Posterior cingulate gyrus (tissue), 11 donors: ENCODE data around the gene ZNF367.

Experiments
- DNase-seq, 10 donors: peaks; one replicate each; pipeline versions ENCODE4 v3.0.0 to v3.0.0-alpha.2; 2020 to 2021; ENCODE audit warnings: mixed read lengths in 3 of 10
- intact Hi-C: fragments of 100-400 bp; cut with DNase I; formaldehyde crosslinking; loops from one replicate; pipeline ENCODE4 v1.15.1; 2023

Gene ZNF367

DNA sequence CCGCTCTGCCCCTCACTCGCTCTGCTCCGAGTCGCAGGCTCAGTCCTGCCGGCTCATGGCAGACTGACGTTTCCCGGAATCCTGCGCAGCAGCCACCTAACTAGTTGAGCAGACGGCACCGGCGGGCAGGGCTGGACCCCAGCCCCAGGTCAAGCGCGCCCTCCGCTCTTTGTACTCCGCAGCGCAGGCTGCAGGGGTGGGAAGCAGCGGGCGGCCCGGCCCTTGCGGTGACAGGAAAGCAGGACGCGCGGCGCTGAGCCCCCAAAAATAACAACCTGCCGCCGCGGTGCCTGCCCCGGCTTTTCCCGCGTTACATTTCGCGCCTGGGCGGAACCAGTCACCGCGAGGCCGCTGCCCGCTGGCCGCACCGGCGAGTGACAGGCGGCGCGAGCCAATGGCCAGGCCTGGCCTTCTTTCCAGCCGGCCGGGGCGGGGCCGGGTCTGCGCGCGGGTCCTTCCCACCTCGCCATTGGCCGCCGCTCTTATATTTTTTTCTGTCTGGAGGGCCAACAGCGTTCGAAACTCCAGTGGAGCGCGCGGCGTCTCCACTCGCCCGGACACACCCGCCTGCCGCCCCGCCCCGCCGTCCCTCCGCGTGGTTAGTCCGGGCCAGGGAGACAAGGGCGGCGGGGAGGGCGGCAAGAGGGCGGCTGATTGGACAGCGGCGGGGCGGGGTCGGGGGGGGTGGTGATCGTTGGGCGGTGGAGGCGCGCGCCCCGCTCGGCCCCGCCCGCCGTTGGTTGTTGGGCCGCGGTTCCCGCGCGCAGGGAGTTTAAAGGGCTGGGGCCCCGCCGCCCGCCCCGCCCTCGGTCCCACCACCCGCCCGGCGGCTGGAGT lies at the start of gene ZNF367:
Gene ZNF367, minus strand, starts transcription at position 288 of the 837 bp plus-strand sequence. CDS start 338 bp downstream, outside the sequence.
- DNase-seq, result peak; percentile 91 to 99 (median 96)
- intact Hi-C loops, result loop anchor here (2.0 to 5.0 kb wide), 3 partner anchors 32 to 76 kb away; partner anchors contain the start of genes HABP4 and SLC35D2

GRCh38 chr9:96467784-96468183 lies 49.6 kb upstream of the ZNF367 start:
- intact Hi-C loops, result no loop called here
- no peak for DNase-seq

DNA sequence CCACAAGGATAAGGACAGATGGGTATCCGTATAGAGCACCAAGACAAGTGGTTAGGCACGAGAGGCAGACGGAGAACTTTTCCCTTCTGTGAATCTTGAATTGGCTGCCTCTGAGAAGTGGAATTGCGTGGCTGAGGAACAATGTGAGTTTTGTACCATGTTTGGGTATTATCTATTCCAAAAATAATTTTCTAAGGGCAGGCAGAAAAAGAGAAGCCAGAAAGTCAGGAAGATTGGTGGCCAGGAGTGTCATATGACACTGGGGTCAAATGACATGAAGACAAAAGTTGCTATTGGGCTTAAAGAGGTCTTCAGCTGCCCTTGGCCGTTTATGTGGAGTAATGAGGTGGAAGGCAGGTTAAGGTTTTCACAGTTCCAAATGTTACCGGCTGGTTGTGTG lies 46.3 kb upstream of the ZNF367 start:
- intact Hi-C loops, result no loop called here

DNA sequence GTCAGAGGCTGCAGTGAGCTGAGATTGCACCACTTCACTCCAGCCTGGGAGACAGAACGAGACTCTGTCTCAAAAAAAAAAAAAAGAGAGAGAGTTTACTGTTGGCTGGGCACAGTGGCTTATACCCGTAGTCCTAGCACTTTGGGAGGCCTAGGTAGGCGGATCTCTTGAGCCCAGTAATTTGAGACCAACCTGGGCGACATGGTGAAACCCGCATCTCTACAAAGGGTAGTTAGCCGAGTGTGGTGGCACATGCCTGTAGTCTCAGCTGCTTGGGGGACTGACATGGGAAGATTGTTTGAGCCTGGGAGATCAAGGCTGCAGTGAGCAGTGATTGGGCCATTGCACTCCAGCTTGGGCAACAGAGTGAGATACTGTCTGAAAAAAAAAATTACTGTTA lies 44.4 kb upstream of the ZNF367 start:
- no peak for DNase-seq
- intact Hi-C loops, result no loop called here

More for the DNA sequence above, 46.3 kb upstream of the ZNF367 start:
- no peak for DNase-seq

DNA sequence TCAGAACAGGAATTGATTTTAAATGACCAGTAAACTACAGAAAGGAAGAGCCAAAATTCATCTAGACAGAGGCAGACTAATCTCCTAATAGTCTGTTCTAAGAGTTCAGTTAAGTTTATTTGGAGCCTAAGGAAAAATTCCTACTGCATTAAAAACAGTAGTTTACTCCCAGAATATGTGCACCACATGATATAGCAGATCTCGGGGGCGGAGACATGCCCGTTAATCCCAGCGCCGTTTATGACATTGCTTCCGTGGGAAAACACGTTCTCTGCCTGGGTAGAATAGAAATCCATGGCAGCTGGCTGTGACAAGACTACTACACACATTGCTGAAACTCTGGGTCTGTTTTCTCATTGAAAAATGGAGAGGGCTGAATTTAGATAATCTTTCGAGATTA lies 43.2 kb upstream of the ZNF367 start:
- DNase-seq, result no peak
- intact Hi-C loops, result no loop called here

DNA sequence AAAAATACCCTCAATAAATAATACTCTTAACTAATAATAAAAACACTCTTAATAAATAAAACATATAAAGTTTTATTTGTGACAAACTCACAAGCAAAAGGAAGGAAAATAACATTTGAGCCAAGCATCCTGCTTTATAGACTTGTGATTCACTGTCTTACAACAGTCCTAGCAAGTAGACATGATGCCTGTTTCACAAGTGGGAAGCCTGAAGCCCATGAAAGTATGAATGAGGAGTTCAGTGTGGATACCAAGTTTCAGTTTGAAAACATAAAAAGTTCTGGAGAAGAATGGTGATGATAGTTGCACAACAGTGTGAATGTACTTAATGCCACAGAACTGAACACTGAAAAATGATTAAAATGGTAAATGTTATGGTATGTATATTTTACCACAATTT lies 42.7 kb upstream of the ZNF367 start:
- intact Hi-C loops, result no loop called here
- DNase-seq, result no peak

GRCh38 chr9:96460470-96460869 lies 42.3 kb upstream of the ZNF367 start:
- intact Hi-C loops, result no loop called here
- DNase-seq, result no peak

GRCh38 chr9:96459268-96460007 lies 41.3 kb upstream of the ZNF367 start:
- peak in 1 of 10 donors; percentile 46 for DNase-seq
- intact Hi-C loops, result no loop called here

DNA sequence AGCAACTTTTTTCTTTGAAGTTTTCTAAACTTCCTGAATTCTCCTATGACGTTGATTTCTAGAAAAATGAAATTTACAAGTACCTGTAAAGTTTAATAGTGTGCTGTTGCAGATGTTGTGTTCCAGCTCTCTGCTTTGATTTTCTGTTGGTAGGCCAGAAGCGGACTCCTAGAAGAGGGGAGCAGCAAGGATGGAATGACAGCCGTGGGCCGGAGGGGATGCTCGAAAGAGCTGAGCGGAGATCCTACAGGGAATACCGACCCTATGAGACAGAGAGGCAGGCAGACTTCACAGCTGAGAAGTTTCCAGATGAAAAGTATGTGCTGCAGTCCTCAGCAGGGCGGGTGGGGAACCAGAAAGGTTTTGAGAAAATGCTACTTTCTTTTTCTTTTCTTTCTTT lies 40.1 kb upstream of the ZNF367 start:
- peak in 1 of 10 donors; percentile 51 for DNase-seq
- intact Hi-C loops, result no loop called here

- DNase-seq, result peak in 1 of 10 donors; percentile 43
- intact Hi-C loops, result no loop called here
Observed at GRCh38 chr9:96457266-96457665, 39.1 kb upstream of the ZNF367 start.

GRCh38 chr9:96453625-96454024 lies 35.5 kb upstream of the ZNF367 start:
- intact Hi-C loops, result loop anchor here (5.0 kb wide), 1 partner anchor 204 kb away; the partner anchor contains the start of gene PRXL2C
- DNase-seq, result peak in 4 of 10 donors; percentile 15 to 49 (median 32)

DNA sequence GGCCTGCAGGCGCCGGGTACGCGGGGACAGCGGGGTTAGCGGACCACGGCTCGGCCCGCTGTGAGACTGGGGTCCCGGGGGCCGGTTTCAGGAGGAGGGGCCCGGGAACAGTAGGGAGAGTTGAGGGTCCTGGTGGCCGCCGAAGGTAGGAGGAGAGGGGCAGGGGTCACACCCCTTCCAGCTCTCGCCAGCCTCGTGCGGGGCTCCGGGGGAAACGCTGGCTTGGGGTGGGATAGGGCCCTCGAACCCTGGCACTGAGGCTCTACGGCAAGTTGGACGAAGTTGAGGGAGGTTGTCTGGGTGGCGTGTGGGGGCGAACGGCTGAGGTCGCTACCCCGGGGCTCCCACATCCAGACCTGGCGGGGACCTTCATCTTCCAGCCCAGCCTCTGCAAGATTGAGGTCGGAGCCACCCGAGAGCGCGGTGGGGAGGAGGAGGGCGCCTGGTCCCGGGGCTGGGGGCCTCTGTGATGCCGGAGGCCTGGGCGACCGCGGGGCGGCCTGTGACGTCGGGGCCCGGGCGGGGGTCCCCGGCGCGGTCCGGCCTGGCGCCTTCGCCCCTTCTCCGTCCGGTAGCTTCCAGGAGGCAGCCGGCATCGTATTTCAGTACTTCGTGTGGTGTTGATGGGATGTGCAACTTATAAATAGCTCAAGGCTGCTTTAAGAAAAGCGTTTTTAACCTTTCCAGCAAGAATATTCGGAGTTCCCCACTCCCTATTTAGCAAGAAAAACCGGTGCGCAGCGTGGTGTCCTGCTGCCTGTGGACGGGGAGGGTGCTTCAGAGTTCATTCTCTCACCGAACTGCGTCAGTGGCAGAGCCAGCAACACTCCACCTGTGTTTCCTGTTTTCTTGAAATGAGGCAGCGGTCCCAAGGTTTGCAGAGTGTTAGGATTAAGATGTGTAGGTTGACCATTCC lies 32.7 kb upstream of the ZNF367 start:
- intact Hi-C loops, result loop anchor here (1.0 to 5.0 kb wide), 4 partner anchors 32 to 206 kb away; partner anchors contain the start of genes CDC14B, PRXL2C and ZNF367
- peak in 6 of 10 donors; percentile 12 to 86 (median 30) for DNase-seq

DNA sequence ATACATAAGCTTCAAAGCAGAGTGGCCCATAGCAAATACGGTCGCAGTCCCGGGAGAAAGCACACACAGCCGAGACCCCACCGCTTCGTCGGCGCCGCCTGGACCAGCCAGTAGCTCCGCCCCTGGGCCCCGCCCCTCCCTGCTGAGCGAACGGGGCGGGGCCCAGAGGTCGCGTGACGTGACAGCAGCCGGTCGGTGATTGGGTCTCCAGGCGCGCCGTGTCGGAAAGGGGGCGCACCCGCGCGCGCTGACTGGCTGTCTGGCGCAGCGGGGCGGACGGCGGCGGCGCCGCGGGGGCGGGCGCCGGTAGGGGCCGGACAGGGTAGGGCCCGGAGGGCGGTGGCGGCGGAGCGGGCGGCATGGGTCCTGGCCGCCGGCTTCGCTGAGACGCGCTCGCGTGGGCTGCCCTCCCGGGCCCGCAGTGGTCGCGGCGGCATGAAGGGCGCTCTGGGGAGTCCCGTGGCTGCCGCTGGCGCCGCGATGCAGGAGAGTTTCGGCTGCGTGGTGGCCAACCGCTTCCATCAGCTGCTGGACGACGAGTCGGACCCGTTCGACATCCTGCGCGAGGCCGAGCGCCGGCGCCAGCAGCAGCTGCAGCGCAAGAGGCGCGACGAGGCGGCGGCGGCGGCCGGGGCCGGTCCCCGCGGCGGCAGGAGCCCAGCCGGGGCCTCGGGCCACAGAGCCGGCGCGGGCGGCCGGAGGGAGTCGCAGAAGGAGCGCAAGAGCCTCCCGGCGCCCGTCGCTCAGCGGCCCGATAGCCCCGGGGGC lies 31.9 kb upstream of the ZNF367 start, which contains the start of gene HABP4:
Gene HABP4, plus strand, starts transcription at position 325 of the 768 bp plus-strand sequence. Its CDS starts 111 bp downstream, at position 436.
- DNase-seq, result peak; percentile 92 to 100 (median 96)
- intact Hi-C loops, result loop anchor here (1.0 to 10.0 kb wide), 5 partner anchors 31 to 207 kb away; partner anchors contain the start of genes CDC14B, PRXL2C and ZNF367

DNA sequence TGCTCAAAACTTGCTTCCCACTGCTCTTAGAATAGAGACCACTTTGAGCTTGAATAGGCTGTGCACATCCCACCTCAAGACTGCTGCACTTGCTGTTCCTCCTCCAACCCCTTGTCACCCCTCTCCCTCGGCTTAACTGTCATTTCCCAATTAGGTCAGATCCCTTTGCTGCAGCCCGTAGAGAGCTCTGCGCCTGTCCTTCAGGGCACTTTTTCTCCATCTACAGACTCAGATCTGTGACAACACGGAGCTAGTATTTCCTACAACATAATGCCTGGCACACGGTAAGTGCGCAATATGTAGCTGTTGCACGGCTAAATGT lies 31.3 kb upstream of the ZNF367 start:
- intact Hi-C loops, result loop anchor here (10.0 kb wide), 1 partner anchor 115 kb away; no protein-coding TSS in a partner anchor

GRCh38 chr9:96448546-96449170 lies 30.5 kb upstream of the ZNF367 start:
- intact Hi-C loops, result loop anchor here (10.0 kb wide), 1 partner anchor 114 kb away; no protein-coding TSS in a partner anchor
- peak in 1 of 10 donors; percentile 33 for DNase-seq

More for the DNA sequence above, 31.3 kb upstream of the ZNF367 start:
- no peak for DNase-seq

- intact Hi-C loops, result loop anchor here (10.0 kb wide), 1 partner anchor 113 kb away; no protein-coding TSS in a partner anchor
- no peak for DNase-seq
Observed at GRCh38 chr9:96447406-96447805, 29.2 kb upstream of the ZNF367 start.

- intact Hi-C loops, result loop anchor here (10.0 kb wide), 1 partner anchor 108 kb away; no protein-coding TSS in a partner anchor
- DNase-seq, result no peak
Observed at GRCh38 chr9:96442491-96442890, 24.3 kb upstream of the ZNF367 start.

DNA sequence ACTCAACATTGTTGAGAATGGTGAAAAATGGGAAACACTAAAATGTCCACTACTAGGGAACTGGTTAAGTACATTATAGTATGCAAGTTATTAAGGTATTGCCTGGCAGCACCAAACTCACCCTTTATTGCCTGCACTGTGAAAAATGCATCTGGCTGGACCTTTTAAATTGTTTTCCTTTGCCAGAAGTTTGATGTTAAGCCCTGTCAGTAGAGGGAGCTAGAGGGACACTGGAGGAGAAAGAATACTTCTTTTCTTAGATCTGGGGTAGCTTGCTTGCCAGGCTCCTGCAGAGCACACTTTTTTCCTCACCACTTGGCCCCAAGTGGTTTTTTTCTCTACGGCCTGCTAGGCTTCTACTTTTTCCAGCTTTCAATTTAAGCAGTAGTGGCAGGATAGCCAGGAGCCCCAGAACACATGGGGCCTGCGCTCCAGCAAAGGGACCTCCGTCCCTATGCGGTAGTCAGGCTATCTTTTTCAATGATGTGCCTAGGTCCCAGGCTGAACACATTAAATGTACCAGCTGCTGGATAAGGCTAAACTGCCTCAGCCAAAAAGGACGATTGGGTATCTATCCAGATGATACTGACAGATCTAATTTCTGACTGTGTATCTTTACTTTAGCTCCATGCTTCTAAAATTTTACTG lies 23.8 kb upstream of the ZNF367 start:
- DNase-seq, result no peak
- intact Hi-C loops, result loop anchor here (10.0 kb wide), 1 partner anchor 107 kb away; no protein-coding TSS in a partner anchor
